ENCODE results near the gene TUT1. TPM values are rescaled to one million over a fixed set of nuclear protein-coding genes. Genes with fewer than 3 reads are reported as not detected.

Gene TUT1
- total and polyA plus RNA-seq, 4 donors, result 10.8 to 21.9 (median 17.3) TPM

GRCh38 chr11:62601122-62601371 lies 9.7 kb upstream of the TUT1 start:
- TF ChIP-seq, protein P1, sequence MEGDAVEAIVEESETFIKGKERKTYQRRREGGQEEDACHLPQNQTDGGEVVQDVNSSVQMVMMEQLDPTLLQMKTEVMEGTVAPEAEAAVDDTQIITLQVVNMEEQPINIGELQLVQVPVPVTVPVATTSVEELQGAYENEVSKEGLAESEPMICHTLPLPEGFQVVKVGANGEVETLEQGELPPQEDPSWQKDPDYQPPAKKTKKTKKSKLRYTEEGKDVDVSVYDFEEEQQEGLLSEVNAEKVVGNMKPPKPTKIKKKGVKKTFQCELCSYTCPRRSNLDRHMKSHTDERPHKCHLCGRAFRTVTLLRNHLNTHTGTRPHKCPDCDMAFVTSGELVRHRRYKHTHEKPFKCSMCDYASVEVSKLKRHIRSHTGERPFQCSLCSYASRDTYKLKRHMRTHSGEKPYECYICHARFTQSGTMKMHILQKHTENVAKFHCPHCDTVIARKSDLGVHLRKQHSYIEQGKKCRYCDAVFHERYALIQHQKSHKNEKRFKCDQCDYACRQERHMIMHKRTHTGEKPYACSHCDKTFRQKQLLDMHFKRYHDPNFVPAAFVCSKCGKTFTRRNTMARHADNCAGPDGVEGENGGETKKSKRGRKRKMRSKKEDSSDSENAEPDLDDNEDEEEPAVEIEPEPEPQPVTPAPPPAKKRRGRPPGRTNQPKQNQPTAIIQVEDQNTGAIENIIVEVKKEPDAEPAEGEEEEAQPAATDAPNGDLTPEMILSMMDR (IDR thresholded peaks at IDR 0.05; ENCODE audit: control extremely low read depth, extremely low read depth), result no peak
- peak overlapping the region; percentile 92 to 96 for H3K27ac ChIP-seq (ENCODE audit: low read depth in 1 of 2, low read length in 1 of 2)
- H3K4me3 ChIP-seq, result peak overlapping the region; percentile 88
- no peaks in the 10 kb centered on the region for H3K9me3 ChIP-seq (ENCODE audit: control insufficient read depth in 4 of 4, insufficient read depth in 3 of 4, low read length in 3 of 4)
- DNase-seq (no peak), ATAC-seq (ENCODE audit: insufficient read depth, low FRiP score) (peak; percentile 6)
- 0 to 1% methylated on average over 29 to 30 of the region's 30 CpGs for WGBS, 2 donors
- H3K27me3 ChIP-seq (ENCODE audit: control insufficient read depth in 3 of 3, insufficient read depth in 3 of 3, low read length in 2 of 3), result no peaks in the 10 kb centered on the region
- H3K36me3 ChIP-seq (ENCODE audit: control insufficient read depth in 4 of 4, insufficient read depth in 4 of 4, low read length in 4 of 4), result peaks cover 17 to 41% (median 36%) of the 10 kb centered on the region in 4 donors
- H3K9ac ChIP-seq (ENCODE audit: insufficient read depth in 1 of 2, low read length in 2 of 2), result peak overlapping the region; percentile 53 to 90
- peaks cover 8 to 36% (median 12%) of the 10 kb centered on the region in 5 donors for H3K4me1 ChIP-seq (ENCODE audit: control insufficient read depth in 5 of 5, insufficient read depth in 5 of 5, low read length in 5 of 5)

- 1% methylated on average over 26 of the region's 26 CpGs for WGBS, 2 donors
Observed at GRCh38 chr11:62600367-62601121, 9.2 kb upstream of the TUT1 start.

GRCh38 chr11:62599901-62600300 lies 8.6 kb upstream of the TUT1 start:
- Histone ChIP-seq H3K4me1 (ENCODE audit: control insufficient read depth in 5 of 5, insufficient read depth in 5 of 5, low read length in 5 of 5) (peaks cover 8 to 36% (median 12%) of the 10 kb centered on the region in 5 donors), H3K27ac (ENCODE audit: low read depth in 1 of 2, low read length in 1 of 2) (peak overlapping the region; percentile 57 to 92), H3K9me3 (ENCODE audit: control insufficient read depth in 4 of 4, insufficient read depth in 3 of 4, low read length in 3 of 4) (no peaks in the 10 kb centered on the region), H3K4me3 (peak overlapping the region; percentile 33), H3K27me3 (ENCODE audit: control insufficient read depth in 3 of 3, insufficient read depth in 3 of 3, low read length in 2 of 3) (no peaks in the 10 kb centered on the region), H3K36me3 (ENCODE audit: control insufficient read depth in 4 of 4, insufficient read depth in 4 of 4, low read length in 4 of 4) (peaks cover 25 to 45% (median 38%) of the 10 kb centered on the region in 4 donors), H3K9ac (ENCODE audit: insufficient read depth in 1 of 2, low read length in 2 of 2) (peak overlapping the region; percentile 30 to 53)
- ATAC-seq (ENCODE audit: insufficient read depth, low FRiP score), result no peak
- DNase-seq, result no peak
- 47 to 59% methylated on average over 5 of the region's 5 CpGs for WGBS, 2 donors
- TF ChIP-seq, protein P1 (IDR thresholded peaks at IDR 0.05; ENCODE audit: control extremely low read depth, extremely low read depth), result no peak

More at GRCh38 chr11:62600367-62601121, 9.2 kb upstream of the TUT1 start:
- H3K4me1 ChIP-seq (ENCODE audit: control insufficient read depth in 5 of 5, insufficient read depth in 5 of 5, low read length in 5 of 5), result peaks cover 8 to 36% (median 12%) of the 10 kb centered on the region in 5 donors
- peak overlapping the region; percentile 92 to 96 for H3K27ac ChIP-seq (ENCODE audit: low read depth in 1 of 2, low read length in 1 of 2)
- no peaks in the 10 kb centered on the region for H3K9me3 ChIP-seq (ENCODE audit: control insufficient read depth in 4 of 4, insufficient read depth in 3 of 4, low read length in 3 of 4)
- ATAC-seq (ENCODE audit: insufficient read depth, low FRiP score) (no peak), DNase-seq (no peak)
- peak overlapping the region; percentile 53 to 90 for H3K9ac ChIP-seq (ENCODE audit: insufficient read depth in 1 of 2, low read length in 2 of 2)
- TF ChIP-seq, protein P1 (IDR thresholded peaks at IDR 0.05; ENCODE audit: control extremely low read depth, extremely low read depth), result no peak
- H3K36me3 ChIP-seq (ENCODE audit: control insufficient read depth in 4 of 4, insufficient read depth in 4 of 4, low read length in 4 of 4), result peaks cover 22 to 46% (median 39%) of the 10 kb centered on the region in 4 donors
- no peaks in the 10 kb centered on the region for H3K27me3 ChIP-seq (ENCODE audit: control insufficient read depth in 3 of 3, insufficient read depth in 3 of 3, low read length in 2 of 3)
- peak overlapping the region; percentile 88 for H3K4me3 ChIP-seq

All from lung (tissue), 12 donors.